AG04449 (cell line): Measurements from ENCODE around the gene LGALS13.
"Not testable (repeated sequence)": the region's sequence is repeated elsewhere in the genome, so short reads cannot be mapped to it uniquely, and the experiment has no call there.

Experiments
- CTCF ChIA-PET: fragments of 350-600 bp; formaldehyde crosslinking; extraction: SDS; loops from one replicate; lab custom pipeline; 2021; ENCODE audit warnings: antibody characterized with exemption; lab: Yijun Ruan, JAX
- POLR2A ChIA-PET: fragments of 400-600, 350-600 bp; formaldehyde crosslinking; extraction: SDS; loops from one replicate; lab custom pipeline; 2020; ENCODE audit warnings: antibody characterized with exemption, inconsistent platforms; lab: Yijun Ruan, JAX
- DNase-seq: peaks from one replicate; pipeline ENCODE4 v3.0.0-alpha.2; 2010; ENCODE audit warnings: low read depth, low spot score
- H3K4me3 ChIP-seq: 2 replicates; pipeline ENCODE4 v1.5.1; 2011; ENCODE audit warnings: low read depth, mild to moderate bottlenecking, control low read depth, low read length
- TF ChIP-seq, protein P1 (sequence below): IDR thresholded peaks from one replicate; pipeline ENCODE4 v1.5.1; 2011; ENCODE audit warnings: mild to moderate bottlenecking, moderate library complexity, low read length, control low read depth, inconsistent platforms; ENCODE audit not compliant: insufficient read depth; ENCODE audit errors: missing control alignments

Gene LGALS13

GRCh38 chr19:39623946-39624345, 21.6 kb downstream of the LGALS13 start:
- CTCF ChIA-PET = no interaction called here
- TF ChIP-seq, protein P1, sequence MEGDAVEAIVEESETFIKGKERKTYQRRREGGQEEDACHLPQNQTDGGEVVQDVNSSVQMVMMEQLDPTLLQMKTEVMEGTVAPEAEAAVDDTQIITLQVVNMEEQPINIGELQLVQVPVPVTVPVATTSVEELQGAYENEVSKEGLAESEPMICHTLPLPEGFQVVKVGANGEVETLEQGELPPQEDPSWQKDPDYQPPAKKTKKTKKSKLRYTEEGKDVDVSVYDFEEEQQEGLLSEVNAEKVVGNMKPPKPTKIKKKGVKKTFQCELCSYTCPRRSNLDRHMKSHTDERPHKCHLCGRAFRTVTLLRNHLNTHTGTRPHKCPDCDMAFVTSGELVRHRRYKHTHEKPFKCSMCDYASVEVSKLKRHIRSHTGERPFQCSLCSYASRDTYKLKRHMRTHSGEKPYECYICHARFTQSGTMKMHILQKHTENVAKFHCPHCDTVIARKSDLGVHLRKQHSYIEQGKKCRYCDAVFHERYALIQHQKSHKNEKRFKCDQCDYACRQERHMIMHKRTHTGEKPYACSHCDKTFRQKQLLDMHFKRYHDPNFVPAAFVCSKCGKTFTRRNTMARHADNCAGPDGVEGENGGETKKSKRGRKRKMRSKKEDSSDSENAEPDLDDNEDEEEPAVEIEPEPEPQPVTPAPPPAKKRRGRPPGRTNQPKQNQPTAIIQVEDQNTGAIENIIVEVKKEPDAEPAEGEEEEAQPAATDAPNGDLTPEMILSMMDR = no peak
- H3K4me3 ChIP-seq = no peak overlapping the region
- POLR2A ChIA-PET = no interaction called here
- DNase-seq = no peak

DNA sequence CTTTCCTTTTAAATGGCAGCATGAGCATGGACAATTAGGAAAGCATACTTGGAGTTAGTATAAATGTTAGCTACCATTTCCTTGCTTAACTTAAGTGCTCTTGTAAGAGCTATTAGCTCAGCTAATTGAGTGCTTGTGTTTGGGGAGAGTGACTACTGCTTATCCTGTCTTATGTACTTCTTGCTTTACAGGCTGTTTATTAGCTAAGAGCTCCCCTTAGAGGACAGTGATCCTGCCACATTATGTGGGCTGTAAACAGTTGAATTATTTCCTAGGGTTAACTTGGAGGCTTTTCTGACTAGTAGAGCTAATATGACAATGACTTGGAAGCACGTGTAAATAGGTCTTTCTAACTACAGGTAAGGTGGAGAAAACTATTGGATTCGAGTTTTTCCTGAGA, 25.3 kb downstream of the LGALS13 start:
- H3K4me3 ChIP-seq, DNase-seq, POLR2A ChIA-PET: not testable (repeated sequence)
- CTCF ChIA-PET = interaction anchor here (0.8 kb wide), 1 partner anchor 188 kb away, joined by 3 read pairs; no protein-coding TSS in a partner anchor

- POLR2A ChIA-PET = no interaction called here
- CTCF ChIA-PET = no interaction called here
- TF ChIP-seq, protein P1 = no peak
- H3K4me3 ChIP-seq = no peak overlapping the region
- no peak for DNase-seq
Observed at GRCh38 chr19:39631178-39631577, 28.9 kb downstream of the LGALS13 start.

- DNase-seq = no peak
- ChIA-PET CTCF (no interaction called here), POLR2A (no interaction called here)
- H3K4me3 ChIP-seq = no peak overlapping the region
- TF ChIP-seq, protein P1 = no peak
Observed at GRCh38 chr19:39631626-39632025, 29.3 kb downstream of the LGALS13 start.

DNA sequence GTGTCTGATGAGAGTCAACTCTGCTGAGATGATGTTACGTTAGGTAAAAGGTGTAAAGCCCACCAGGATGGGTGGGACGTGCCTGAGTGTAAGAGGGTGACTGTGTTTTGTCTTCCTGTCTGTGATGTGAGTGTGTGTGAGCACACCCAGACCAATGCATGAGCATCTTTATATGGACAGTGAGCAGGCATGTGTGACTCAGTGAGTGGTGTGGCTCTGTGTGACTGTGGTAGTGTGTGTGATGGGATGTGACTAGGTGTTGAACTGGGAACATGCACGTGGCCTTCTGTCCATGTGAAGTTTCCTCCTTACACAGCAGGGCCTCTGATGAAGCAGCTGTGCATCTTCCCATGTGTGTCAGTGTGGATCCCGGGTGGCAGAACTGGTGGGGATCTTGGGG, 35.6 kb downstream of the LGALS13 start:
- DNase-seq = no peak
- POLR2A ChIA-PET = no interaction called here
- H3K4me3 ChIP-seq = no peak overlapping the region
- TF ChIP-seq, protein P1 = no peak
- CTCF ChIA-PET = no interaction called here

- CTCF ChIA-PET = no interaction called here
- no peak overlapping the region for H3K4me3 ChIP-seq
- POLR2A ChIA-PET = no interaction called here
- TF ChIP-seq, protein P1 = no peak
- no peak for DNase-seq
Observed at GRCh38 chr19:39641773-39642172, 39.4 kb downstream of the LGALS13 start.

DNA sequence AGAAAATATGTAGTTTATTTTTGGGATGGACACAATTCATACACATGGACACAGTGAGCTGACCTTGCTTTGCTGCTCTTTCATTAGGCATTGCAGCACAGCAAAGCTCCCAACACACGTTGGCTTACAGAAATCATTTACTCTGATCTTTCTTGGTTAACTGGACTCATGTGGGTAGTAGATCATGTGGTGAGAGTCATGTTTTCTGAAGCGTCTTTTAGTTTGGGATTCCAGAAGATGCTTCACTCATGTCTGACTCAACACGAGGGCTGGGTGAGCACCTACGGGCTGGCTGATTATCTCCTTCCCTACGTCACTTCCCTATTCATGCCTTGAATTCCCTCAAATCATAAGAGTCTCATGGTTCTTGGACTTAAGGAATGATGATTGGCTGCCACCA, 41.3 kb downstream of the LGALS13 start:
- no peak for DNase-seq
- POLR2A ChIA-PET = no interaction called here
- CTCF ChIA-PET = no interaction called here
- TF ChIP-seq, protein P1 = no peak
- H3K4me3 ChIP-seq = no peak overlapping the region
